Esophagus muscularis mucosa (tissue), 3 donors: Measurements from ENCODE around the gene DYNLT3.

Source experiments
- POLR2A ChIP-seq: fragments of 450-650 bp; IDR thresholded peaks from one replicate; pipeline ENCODE4 v1.6.1; 2017; ENCODE audit warnings: antibody characterized with exemption, moderate library complexity, mild to moderate bottlenecking, low read depth
- POLR2AphosphoS5 ChIP-seq, 2 donors: sonication (generic); formaldehyde crosslinking; IDR thresholded peaks; one replicate each; pipeline ENCODE4 v1.6.1; 2017; ENCODE audit warnings: antibody characterized with exemption in 2 of 2
- TF ChIP-seq, protein P1 (sequence below), 3 experiments: fragments of 200-600 bp in 2 of 3; fragments of 450-650 bp in 1 of 3; sonication (generic) in 2 of 3; IDR thresholded peaks; one replicate each; pipeline ENCODE4 v1.5.1; 2017 to 2019; ENCODE audit warnings: antibody characterized with exemption in 3 of 3, mild to moderate bottlenecking in 2 of 3, moderate library complexity in 1 of 3

DNA sequence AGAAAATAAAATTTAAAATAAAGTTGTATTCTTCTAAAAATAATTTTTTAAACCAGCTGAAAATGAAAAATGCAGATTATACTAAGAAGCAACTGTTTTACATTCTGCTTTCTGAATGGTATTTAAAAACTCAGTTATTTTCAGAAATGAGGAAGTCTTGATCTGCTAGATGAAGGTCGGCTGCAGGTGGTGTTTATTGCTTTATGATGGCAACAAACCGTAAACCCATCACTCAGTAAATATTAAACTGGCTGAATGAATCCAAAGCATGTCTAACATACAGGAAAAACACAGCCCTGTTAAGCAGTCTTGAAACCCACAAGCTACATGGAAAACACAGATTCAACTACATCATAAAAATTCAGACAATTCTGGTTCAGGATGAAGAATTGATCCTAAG lies 29.3 kb downstream of the DYNLT3 start:
- TF ChIP-seq, protein P1, sequence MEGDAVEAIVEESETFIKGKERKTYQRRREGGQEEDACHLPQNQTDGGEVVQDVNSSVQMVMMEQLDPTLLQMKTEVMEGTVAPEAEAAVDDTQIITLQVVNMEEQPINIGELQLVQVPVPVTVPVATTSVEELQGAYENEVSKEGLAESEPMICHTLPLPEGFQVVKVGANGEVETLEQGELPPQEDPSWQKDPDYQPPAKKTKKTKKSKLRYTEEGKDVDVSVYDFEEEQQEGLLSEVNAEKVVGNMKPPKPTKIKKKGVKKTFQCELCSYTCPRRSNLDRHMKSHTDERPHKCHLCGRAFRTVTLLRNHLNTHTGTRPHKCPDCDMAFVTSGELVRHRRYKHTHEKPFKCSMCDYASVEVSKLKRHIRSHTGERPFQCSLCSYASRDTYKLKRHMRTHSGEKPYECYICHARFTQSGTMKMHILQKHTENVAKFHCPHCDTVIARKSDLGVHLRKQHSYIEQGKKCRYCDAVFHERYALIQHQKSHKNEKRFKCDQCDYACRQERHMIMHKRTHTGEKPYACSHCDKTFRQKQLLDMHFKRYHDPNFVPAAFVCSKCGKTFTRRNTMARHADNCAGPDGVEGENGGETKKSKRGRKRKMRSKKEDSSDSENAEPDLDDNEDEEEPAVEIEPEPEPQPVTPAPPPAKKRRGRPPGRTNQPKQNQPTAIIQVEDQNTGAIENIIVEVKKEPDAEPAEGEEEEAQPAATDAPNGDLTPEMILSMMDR (IDR thresholded peaks at IDR 0.05) = no peak
- TF ChIP-seq POLR2A = no peak
- no peak for TF ChIP-seq POLR2AphosphoS5 (IDR thresholded peaks at IDR 0.05)
